Measurements from ENCODE around the gene USP4.

DNA sequence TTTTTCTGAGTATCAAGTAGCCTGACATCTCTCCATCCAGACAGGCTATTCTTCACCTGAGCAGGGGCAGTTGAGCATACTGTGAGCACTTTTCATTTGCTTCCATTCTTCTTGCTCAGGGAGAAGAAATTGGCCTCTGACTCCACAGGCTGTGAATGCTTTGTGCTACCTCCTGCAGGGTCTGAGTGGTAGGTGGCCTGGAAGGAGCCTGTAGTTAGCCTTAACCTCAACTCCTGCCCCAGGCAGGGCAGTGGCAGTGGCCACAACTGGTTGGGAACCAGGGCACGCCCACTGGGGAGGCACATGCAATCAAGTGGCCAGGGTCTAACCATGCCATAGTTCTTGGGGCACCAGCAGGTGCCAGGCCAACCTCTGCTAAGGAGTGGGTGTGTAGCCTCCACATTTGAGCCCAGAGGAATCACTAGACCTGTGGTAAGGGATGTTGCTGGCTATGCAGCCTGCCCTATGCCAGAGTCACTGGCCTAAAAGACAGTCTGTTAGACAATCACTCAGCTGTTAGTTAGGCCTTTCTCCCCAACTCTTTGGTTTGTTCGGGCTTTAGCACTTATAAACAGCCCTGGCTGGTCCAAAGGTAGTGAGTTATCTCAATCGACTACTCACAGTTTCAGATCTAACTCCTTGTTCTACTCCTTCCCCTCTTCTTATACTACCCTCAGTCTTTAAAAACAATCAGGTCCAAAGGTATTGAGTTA is 70.3 kb downstream of the USP4 start:
- TF ChIP-seq, protein P1, sequence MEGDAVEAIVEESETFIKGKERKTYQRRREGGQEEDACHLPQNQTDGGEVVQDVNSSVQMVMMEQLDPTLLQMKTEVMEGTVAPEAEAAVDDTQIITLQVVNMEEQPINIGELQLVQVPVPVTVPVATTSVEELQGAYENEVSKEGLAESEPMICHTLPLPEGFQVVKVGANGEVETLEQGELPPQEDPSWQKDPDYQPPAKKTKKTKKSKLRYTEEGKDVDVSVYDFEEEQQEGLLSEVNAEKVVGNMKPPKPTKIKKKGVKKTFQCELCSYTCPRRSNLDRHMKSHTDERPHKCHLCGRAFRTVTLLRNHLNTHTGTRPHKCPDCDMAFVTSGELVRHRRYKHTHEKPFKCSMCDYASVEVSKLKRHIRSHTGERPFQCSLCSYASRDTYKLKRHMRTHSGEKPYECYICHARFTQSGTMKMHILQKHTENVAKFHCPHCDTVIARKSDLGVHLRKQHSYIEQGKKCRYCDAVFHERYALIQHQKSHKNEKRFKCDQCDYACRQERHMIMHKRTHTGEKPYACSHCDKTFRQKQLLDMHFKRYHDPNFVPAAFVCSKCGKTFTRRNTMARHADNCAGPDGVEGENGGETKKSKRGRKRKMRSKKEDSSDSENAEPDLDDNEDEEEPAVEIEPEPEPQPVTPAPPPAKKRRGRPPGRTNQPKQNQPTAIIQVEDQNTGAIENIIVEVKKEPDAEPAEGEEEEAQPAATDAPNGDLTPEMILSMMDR (IDR thresholded peaks at IDR 0.05) = no peak
- TF ChIP-seq POLR2AphosphoS5 (IDR thresholded peaks at IDR 0.05) (no peak), EP300 (IDR thresholded peaks at IDR 0.05) (no peak)
